ENCODE data around the gene SFSWAP.
"Not testable (repeated sequence)": the region's sequence is repeated elsewhere in the genome, so short reads cannot be mapped to it uniquely, and the experiment has no call there.

DNA sequence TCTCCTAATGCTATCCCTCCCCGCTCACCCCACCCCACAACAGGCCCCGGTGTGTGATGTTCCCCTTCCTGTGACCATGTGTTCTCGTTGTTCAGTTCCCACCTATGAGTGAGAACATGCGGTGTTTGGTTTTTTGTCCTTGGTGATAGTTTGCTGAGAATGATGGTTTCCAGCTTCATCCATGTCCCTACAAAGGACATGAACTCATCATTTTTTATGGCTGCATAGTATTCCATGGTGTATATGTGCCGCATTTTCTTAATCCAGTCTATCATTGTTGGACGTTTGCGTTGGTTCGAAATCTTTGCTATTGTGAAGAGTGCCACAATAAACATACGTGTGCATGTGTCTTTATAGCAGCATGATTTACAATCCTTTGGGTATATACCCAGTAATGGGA, 66.4 kb downstream of the SFSWAP start:
- TF ChIP-seq, protein P1, sequence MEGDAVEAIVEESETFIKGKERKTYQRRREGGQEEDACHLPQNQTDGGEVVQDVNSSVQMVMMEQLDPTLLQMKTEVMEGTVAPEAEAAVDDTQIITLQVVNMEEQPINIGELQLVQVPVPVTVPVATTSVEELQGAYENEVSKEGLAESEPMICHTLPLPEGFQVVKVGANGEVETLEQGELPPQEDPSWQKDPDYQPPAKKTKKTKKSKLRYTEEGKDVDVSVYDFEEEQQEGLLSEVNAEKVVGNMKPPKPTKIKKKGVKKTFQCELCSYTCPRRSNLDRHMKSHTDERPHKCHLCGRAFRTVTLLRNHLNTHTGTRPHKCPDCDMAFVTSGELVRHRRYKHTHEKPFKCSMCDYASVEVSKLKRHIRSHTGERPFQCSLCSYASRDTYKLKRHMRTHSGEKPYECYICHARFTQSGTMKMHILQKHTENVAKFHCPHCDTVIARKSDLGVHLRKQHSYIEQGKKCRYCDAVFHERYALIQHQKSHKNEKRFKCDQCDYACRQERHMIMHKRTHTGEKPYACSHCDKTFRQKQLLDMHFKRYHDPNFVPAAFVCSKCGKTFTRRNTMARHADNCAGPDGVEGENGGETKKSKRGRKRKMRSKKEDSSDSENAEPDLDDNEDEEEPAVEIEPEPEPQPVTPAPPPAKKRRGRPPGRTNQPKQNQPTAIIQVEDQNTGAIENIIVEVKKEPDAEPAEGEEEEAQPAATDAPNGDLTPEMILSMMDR (IDR thresholded peaks at IDR 0.05), result not testable (repeated sequence)
- not testable (repeated sequence) for TF ChIP-seq POLR2A (IDR thresholded peaks at IDR 0.05)

All from adrenal gland (tissue), 5 donors.